HK-2 (cell line): ENCODE data around the gene GPC6.
A peak's percentile ranks its signal among the peaks of the same experiment; 100 is the strongest.

Source experiments
- DNase-seq: peaks from one replicate; pipeline ENCODE4 v3.0.0-alpha.2; 2018; ENCODE audit not compliant: unreplicated experiment

Gene GPC6

GRCh38 chr13:93843082-93843481, 616.5 kb downstream of the GPC6 start:
- no peak for DNase-seq

- DNase-seq: no peak
These were observed 620.6 kb downstream of the GPC6 start for GRCh38 chr13:93847162-93847561.

- no peak for DNase-seq
These were observed 621.6 kb downstream of the GPC6 start for GRCh38 chr13:93848247-93848646.

- no peak for DNase-seq
These were observed 624.6 kb downstream of the GPC6 start for GRCh38 chr13:93851236-93851635.

- no peak for DNase-seq
These were observed 627.3 kb downstream of the GPC6 start for GRCh38 chr13:93853912-93854311.

GRCh38 chr13:93857126-93857525, 630.5 kb downstream of the GPC6 start:
- DNase-seq: no peak

GRCh38 chr13:93859716-93860115, 633.1 kb downstream of the GPC6 start:
- no peak for DNase-seq

- DNase-seq: peak; percentile 2
These were observed 635.2 kb downstream of the GPC6 start for GRCh38 chr13:93861818-93862217.

GRCh38 chr13:93862259-93862658, 635.7 kb downstream of the GPC6 start:
- DNase-seq: no peak

- no peak for DNase-seq
These were observed 638.6 kb downstream of the GPC6 start for GRCh38 chr13:93865235-93865634.

GRCh38 chr13:93867481-93867880, 640.9 kb downstream of the GPC6 start:
- no peak for DNase-seq

- DNase-seq: no peak
These were observed 645.8 kb downstream of the GPC6 start for GRCh38 chr13:93872376-93872775.

- DNase-seq: no peak
These were observed 646.3 kb downstream of the GPC6 start for GRCh38 chr13:93872786-93873347.

- no peak for DNase-seq
These were observed 648.9 kb downstream of the GPC6 start for GRCh38 chr13:93875547-93875946.

GRCh38 chr13:93876236-93876635, 649.6 kb downstream of the GPC6 start:
- no peak for DNase-seq

GRCh38 chr13:93878675-93879074, 652.1 kb downstream of the GPC6 start:
- no peak for DNase-seq

- no peak for DNase-seq
These were observed 654.8 kb downstream of the GPC6 start for GRCh38 chr13:93881411-93881810.

- DNase-seq: no peak
These were observed 655.6 kb downstream of the GPC6 start for GRCh38 chr13:93882086-93882651.

- DNase-seq: no peak
These were observed 662.9 kb downstream of the GPC6 start for GRCh38 chr13:93889430-93889951.

GRCh38 chr13:93899981-93900380, 673.4 kb downstream of the GPC6 start:
- no peak for DNase-seq

- no peak for DNase-seq
These were observed 674.1 kb downstream of the GPC6 start for GRCh38 chr13:93900731-93901130.

GRCh38 chr13:93903909-93904308, 677.3 kb downstream of the GPC6 start:
- no peak for DNase-seq

GRCh38 chr13:93915269-93915809, 688.7 kb downstream of the GPC6 start:
- no peak for DNase-seq
